GM11168 (cell line): ENCODE results near the gene PPFIA2.

Source experiments
- in situ Hi-C: fragments of 300-500 bp; cut with MboI; formaldehyde crosslinking; loops from one replicate; pipeline ENCODE4 v1.12.0; 2022; ENCODE audit warnings: low sequenced_read_pairs; ENCODE audit not compliant: unreplicated experiment

PPFIA2 gene

DNA sequence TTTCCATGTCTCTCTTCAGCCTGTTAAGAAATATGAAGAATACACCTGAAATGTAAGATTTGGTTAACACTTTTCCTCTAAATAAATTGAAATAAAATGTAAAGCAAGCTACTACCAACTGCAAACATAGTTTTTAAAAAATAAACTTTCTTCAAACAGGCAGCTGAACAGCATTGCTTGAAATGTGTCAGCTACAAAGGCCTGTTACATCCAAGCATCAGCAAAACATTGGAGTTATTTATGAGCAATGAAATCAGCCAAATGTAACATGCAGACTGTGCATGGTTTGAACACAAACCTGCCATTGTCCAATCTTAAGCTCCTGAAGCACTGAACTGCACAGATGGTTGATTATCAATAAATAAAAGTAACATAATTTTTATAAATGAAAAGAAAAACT lies 390.0 kb downstream of the PPFIA2 start:
- in situ Hi-C loops = no loop called here

GRCh38 chr12:81365284-81365683 lies 393.9 kb downstream of the PPFIA2 start:
- in situ Hi-C loops = no loop called here

GRCh38 chr12:81360916-81361315 lies 398.2 kb downstream of the PPFIA2 start:
- in situ Hi-C loops = no loop called here

- in situ Hi-C loops = no loop called here
Observed at GRCh38 chr12:81359736-81360135, 399.4 kb downstream of the PPFIA2 start.

- in situ Hi-C loops = no loop called here
Observed at GRCh38 chr12:81354327-81354932, 404.7 kb downstream of the PPFIA2 start.

GRCh38 chr12:81350309-81350708 lies 408.8 kb downstream of the PPFIA2 start:
- in situ Hi-C loops = no loop called here

GRCh38 chr12:81347404-81347803 lies 411.7 kb downstream of the PPFIA2 start:
- in situ Hi-C loops = no loop called here

DNA sequence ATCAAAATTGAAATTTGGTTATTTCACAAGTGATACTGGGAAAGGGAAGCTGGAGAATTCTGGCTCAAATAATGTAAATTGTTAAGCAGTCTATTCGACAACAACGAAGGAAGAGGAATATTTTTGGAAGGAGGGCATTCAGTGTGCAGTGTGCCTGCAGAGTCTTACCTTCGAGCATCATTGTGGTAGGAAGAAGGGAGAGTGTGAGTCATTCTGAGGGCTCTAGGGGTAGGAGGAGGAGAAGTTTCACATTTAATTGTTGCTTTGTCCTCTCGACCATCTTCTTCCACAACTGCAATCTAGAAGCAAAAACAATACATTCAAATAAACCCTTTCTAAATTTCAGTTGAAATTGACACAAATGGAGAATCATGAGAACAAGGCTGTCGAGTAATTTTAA lies 418.2 kb downstream of the PPFIA2 start:
- in situ Hi-C loops = no loop called here

DNA sequence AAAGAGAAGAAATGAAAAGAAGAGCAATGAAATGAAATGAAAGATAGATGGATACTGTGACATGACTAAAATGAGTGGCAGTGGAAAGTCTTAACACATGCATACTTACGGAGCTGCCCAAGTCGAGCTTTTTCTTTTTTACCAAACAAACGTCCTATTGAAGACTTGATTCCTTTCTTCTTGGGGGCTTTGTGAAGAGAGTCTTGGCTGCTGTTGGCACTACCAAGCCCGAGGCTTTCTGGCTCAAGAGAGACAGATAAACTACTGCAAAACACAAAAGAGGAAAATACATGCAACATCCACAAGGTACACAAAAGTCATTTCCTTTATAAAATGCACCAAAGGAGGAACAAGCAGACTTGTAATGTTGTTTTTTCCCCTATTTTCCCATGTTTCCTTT lies 420.1 kb downstream of the PPFIA2 start:
- in situ Hi-C loops = no loop called here

DNA sequence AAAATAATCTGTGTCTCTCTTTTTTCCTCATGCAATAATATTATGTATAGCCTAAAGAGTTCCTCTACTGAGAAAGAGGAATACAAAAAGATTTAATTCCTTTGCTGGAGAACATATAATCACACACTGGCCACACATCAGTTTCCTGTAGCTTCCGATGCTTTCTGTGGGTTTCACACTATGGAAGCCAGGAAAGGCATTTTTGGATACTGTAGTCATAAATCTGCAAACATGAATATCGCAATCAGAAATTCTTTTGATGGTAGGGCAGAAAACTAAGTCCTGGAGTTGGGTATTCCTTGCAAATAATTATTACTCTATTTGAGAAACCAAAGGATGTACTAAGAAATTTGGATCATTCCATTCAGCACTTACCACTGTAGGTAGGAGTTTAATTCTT lies 421.3 kb downstream of the PPFIA2 start:
- in situ Hi-C loops = no loop called here

- in situ Hi-C loops = no loop called here
Observed at GRCh38 chr12:81333812-81334211, 425.3 kb downstream of the PPFIA2 start.

GRCh38 chr12:81332054-81332453 lies 427.1 kb downstream of the PPFIA2 start:
- in situ Hi-C loops = no loop called here

DNA sequence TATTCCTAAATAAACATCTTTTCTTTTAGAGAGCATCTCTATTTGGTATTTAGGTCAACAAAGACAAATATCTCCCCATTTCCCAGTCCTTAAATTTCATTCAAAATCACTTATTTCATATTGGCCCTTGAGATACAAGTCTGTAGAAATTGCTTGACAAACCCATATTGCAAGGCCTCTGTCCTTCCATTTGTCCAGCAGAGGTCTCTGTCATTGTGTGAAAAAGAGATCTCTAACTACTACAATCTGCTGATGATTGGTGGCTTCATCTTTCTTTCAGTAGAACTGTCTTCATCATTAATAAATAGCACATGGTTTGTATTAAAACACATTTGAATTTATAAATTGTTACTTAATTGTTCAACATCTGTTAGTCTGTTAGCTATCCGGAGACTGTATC lies 428.7 kb downstream of the PPFIA2 start:
- in situ Hi-C loops = no loop called here

- in situ Hi-C loops = no loop called here
Observed at GRCh38 chr12:81329085-81329484, 430.1 kb downstream of the PPFIA2 start.

DNA sequence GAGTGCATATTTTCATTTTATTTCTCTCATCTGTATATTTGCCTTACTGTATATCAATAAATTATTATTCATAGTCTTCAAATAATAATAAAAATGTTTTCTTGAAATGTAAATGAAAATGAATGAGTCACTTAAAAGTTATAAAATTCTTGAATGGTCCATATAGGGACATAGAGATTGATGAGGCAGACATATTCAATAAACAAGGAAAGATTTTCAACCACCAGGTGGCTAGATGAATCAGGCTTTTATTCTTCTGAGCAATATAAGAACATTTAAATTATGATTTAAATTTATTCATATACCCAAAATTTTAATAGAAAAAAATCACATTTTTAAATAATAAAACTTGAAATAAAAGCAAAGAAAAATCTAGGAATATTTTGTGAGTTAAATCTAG lies 431.7 kb downstream of the PPFIA2 start:
- in situ Hi-C loops = no loop called here

DNA sequence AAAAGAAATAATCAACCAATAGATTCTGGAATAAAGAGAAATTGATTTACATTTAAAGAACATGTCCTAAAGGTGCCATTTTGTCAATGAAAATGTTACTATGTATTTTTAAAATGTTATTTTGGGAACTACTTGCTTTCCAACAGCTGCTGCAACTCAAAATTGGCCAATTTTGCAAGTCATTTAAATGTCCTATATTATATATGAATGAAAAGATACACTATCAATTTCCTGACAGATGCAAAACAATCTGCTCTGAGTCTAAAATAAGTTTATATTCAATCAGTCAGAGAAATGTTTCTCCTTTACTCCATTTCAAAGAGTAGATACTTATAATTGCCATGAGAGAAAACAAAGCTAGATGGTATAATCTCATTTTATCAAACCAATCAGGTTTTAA lies 434.1 kb downstream of the PPFIA2 start:
- in situ Hi-C loops = no loop called here

GRCh38 chr12:81314903-81315531 lies 444.1 kb downstream of the PPFIA2 start:
- in situ Hi-C loops = no loop called here

- in situ Hi-C loops = no loop called here
Observed at GRCh38 chr12:81303935-81304334, 455.2 kb downstream of the PPFIA2 start.

- in situ Hi-C loops = no loop called here
Observed at GRCh38 chr12:81300454-81300853, 458.7 kb downstream of the PPFIA2 start.

- in situ Hi-C loops = no loop called here
Observed at GRCh38 chr12:81297601-81298000, 461.5 kb downstream of the PPFIA2 start.

DNA sequence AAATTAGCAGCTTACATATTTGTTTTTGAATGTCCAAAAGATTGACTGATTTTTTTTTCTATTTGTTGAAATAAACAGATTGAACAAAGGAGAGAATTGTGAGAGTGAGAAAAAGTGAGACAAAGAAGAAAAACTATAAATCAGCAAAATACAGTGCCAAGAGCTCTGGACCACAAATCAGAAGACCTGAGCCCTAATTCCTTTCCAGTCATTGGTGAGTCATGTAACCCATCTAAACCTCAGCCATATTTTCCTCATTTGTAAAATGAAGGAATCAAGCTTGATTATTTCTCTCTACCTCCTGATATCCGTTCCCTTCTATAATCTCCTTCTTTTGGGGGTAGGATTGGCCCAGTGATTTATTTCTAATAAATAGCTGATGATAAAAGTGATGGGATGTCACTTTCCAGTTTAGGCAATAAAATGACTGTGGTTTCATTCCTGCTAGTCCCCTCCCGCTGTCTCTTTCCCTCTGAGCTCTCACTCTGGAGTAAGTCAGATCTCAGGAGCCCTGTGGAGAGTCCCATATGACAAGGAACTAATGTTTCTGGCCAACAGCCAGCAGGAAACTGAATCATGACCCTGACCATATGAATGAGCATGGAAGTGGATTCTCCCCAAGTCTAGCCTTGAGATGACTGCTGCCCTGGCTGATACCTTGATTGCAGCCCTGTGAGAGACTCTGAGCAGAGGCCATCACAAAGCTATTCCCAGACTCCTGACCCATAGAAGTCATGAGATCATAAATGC lies 462.4 kb downstream of the PPFIA2 start:
- in situ Hi-C loops = no loop called here

DNA sequence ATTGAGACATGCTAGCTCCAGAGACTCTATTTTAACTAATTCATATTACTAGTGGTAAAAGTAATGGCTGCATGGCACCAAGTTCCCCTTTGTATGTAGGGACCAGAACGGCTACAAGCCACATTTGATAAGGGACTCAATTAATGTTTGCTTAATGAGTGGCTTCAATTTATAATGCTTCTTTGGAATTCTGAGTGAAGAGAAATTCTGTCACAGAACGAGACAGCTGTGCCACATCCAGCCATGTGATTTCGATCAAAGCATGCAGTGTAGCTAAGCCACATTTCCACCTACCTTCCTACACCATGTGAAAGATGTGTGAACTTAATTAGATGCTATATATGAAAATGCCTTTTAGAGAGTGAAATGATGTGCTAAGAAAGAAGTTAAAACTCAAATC lies 463.9 kb downstream of the PPFIA2 start:
- in situ Hi-C loops = no loop called here
